SK-MEL-5 (cell line): ENCODE measurements around the gene TMUB2. TPM values are rescaled to one million over a fixed set of nuclear protein-coding genes. Genes with fewer than 3 reads are reported as not detected.

Experiments
- DNase-seq: peaks from one replicate; pipeline ENCODE4 v3.0.0-alpha.2; 2016; ENCODE audit warnings: low read depth, low spot score
- in situ Hi-C: cut with HindIII; loops from 2 replicates; pipeline ENCODE4 v1.10.0; 2016; ENCODE audit warnings: low sequenced_read_pairs, high pct_unique_total_duplicates, low pct_unique_long_range_greater_than_20kb
- total RNA-seq: library from RNA; depleted of rRNA; stranded (reverse); fragments of >200 nt; shearing (Covaris generic); gene quantifications from 2 replicates; pipeline ENCODE4 v1.2.3, GENCODE V29; 2014

The TMUB2 gene
- total RNA-seq, 1 experiment from 2014 or later, result 27.0 TPM

DNA sequence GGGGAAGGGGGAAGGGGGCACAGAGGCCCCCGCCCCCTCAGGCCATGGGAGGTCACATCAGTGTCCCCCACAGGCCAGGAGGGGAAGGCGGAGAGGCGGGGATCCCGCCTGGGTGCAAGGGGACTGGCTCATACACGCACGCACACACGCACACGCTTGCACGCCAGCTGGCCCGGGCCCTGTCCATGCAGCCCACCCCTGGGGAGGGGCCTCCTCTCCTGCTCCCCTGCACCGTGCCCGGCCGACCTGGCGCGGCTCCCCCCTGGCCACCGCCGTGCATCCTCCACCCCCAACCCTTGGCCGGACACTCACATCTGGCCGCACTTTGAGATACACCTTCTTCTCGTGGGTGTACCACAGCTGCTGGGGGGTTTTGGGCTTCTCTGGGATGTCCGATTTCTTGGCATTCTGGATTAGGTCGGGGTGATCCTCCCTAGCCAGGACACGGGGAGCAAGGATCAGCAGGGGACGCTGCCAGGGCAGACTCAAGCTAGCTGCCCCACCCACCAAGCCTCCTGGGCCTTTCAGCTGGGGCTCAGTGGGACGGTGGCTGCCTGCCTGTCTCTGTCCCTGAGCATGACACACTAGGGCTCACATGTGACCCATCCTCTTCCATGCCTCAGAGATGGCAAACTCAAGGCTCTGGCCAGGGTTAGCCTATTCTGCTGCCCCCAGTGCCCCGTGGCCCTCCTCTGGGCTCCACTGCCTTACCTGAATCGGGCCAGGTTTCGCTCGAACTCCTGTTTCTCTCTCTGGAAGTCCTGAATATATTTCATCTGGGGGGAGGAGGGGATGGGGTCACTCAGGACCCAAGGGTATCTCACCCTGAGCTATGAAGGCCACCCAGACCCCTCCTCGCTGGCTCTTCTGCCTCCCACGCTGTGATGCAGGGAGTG lies 26.0 kb downstream of the TMUB2 start:
- in situ Hi-C loops, result no loop called here
- DNase-seq, result no peak

- no peak for DNase-seq
- in situ Hi-C loops, result no loop called here
Observed at GRCh38 chr17:44213403-44214229, 26.8 kb downstream of the TMUB2 start.

DNA sequence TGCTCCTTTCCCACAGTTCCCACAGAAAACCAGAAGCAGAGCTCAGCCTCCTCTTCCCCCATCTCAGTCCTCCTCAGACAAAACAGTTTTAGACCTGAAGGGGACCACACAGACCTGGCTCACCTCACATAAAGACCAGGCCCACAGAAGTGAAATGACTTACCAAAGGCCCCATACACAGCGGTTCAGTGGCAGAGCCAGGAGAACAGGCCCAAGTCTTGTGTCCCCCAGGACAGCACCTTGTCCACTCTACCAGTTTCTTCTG lies 27.4 kb downstream of the TMUB2 start:
- in situ Hi-C loops, result no loop called here

DNA sequence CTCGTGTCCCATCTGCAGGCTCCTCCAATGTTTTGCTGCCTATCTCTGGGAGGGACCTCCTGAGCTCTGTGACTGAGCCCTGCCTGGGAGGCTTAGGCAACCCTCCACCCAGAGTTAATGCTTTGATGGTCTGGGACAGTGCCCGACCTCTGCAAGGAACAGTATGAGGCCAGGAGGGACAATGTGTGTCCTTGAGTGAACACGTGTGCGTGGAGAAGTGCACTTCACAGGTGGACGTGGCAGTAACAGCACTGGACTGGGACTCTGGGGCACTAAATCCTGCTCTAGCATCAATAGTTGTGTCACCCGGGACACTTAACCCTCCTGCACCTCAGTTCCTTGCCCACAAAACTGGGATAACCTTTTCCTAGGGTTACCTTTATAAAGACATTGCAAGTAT lies 28.1 kb downstream of the TMUB2 start:
- in situ Hi-C loops, result no loop called here

More for the DNA sequence above, 27.4 kb downstream of the TMUB2 start:
- no peak for DNase-seq

DNA sequence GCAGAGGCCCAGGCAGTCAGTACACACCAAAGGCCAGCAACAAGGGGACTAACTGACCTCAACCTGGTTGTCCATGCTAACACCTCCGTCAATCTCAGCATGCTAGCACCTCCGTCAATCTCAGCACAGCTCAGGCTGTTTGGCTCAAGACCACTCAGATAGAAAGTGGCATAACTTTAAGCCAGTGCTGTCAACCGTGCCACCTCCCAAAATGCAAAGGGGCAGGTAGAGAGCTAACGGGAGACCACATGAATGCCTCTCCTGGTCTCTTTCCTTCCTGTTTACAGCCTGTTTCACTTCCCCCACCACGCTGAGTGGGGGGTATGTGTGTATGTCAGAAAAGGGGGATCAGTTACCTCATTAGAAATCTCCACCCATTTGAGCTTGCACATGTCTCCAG lies 29.4 kb downstream of the TMUB2 start:
- no peak for DNase-seq
- in situ Hi-C loops, result no loop called here

More for the DNA sequence above, 28.1 kb downstream of the TMUB2 start:
- no peak for DNase-seq

DNA sequence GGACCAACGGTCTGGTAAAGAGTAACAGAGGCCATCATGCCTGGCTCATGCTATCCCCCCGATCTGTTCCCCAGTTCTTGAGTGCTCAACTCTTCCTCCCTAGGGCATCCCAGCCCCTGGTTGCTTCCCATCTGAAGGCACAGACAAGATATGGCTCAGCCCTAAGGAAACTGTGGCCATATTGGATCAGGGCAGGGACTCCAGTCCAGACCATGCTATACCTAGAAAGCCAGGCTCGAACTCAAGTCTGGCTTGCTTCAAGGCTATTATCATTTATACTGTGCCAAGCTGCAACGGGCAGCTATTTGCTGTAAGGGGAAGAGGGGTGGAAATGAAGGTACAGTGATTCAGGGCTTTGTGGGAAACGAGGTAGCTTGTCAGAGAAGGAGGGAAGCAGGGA lies 29.9 kb downstream of the TMUB2 start:
- no peak for DNase-seq
- in situ Hi-C loops, result no loop called here

GRCh38 chr17:44217738-44218343 lies 31.1 kb downstream of the TMUB2 start:
- no peak for DNase-seq
- in situ Hi-C loops, result no loop called here

DNA sequence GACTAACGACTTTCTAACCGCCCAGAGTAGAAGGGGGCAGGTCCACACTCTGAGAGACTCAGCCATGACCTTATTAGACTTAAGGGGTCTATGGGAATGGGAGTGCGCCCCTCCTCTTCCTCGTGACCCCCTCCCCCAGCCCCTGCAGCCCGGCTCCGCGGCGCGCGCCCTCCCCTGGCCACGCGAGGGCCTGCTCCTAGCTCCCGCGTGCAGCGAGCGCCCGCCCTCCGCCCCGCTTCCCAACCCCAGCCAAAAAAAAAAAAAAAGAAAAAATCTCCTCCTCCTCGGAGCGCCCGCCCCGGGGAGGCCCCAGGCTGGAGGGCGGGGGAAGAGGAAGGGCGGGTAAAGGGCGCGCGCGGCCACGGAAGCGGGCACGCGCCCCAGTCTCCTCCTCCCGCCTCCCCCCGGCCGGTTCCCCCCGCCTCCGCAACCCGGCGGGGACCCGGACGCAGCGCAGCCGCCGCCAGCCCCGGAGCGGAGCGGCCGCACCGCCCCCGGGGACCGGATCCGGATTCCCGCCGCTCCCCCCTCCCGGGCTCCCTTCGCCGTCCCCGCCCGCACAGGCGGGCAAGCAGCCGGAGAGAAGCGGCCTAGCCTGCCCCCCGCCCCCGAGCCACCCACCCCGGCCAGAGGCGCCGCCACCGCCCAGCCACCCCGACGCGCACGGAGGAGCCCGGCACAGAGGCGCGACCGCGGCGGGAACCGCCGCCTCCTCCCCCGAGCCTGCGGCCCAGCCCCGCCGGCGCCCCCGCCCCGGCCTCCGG lies 31.8 kb downstream of the TMUB2 start:
- in situ Hi-C loops, result no loop called here

GRCh38 chr17:44219108-44219615 lies 32.4 kb downstream of the TMUB2 start:
- DNase-seq, result peak; percentile 65
- in situ Hi-C loops, result no loop called here

More for the DNA sequence above, 31.8 kb downstream of the TMUB2 start:
- DNase-seq, result peak; percentile 92

- in situ Hi-C loops, result no loop called here
- peak; percentile 47 for DNase-seq
Observed at GRCh38 chr17:44219616-44220212, 32.9 kb downstream of the TMUB2 start, which contains the start of gene UBTF. UBTF (minus strand) TSS chr17:44219675; CDS start chr17:44218229, 1,446 bp downstream.

DNA sequence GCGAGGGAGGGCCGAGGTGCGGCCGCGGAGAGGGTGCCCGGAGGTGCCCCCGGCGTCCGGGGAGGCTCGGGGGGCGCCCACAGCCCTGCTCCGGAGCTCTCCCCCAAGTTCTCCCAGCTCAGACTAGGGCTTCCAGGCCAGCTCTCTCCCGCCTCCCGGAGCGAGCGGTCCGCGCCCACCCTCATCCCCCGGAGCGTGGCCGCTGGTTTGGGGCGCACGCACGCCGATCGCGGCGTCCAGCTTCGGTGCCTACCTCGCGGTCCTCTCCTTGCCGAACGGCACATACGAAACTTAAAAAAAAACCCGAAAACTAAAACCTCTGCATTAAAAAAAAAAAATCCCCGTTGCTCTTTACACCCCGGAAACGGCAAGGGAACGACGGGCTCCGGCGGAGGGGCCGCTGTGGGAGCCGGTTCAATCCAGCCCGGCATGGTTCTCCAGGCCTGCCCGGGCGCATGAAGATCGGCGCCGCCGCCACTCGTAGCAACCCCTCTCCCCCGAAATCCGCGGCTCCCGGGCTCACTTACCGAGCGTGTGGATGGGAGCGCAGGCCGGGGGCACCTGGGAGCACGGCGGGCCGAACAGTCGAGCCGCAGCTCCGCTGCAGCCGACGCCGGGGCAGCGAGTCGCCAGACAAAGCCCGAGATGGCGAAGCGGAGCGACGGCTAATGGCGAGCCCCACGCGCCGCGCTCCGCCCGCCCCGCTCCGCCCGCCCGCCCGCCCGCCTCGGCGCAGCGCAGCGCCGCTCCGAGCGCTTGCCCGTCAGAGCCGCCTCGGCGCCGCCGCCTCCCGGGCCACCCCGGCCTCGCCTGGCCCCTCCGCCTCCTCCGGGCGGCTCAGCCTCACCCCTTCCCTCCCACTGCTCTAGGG lies 33.7 kb downstream of the TMUB2 start:
- in situ Hi-C loops, result no loop called here
- DNase-seq, result peak; percentile 34

- in situ Hi-C loops, result no loop called here
- DNase-seq, result peak; percentile 67
Observed at GRCh38 chr17:44221084-44221861, 34.5 kb downstream of the TMUB2 start.

DNA sequence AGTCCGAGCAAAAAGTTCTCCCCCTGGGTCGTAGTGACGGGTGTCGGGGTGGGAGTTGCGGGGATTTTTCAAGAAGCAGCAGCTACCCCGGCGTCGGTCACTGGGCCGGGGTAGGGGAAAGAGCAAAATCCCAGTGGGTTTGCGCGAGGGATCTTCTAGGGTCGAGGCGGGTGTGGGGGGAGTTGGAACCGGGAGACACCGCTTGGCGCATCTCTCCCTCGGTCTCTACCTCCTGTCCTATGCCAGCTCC lies 35.0 kb downstream of the TMUB2 start:
- DNase-seq, result no peak
- in situ Hi-C loops, result no loop called here

DNA sequence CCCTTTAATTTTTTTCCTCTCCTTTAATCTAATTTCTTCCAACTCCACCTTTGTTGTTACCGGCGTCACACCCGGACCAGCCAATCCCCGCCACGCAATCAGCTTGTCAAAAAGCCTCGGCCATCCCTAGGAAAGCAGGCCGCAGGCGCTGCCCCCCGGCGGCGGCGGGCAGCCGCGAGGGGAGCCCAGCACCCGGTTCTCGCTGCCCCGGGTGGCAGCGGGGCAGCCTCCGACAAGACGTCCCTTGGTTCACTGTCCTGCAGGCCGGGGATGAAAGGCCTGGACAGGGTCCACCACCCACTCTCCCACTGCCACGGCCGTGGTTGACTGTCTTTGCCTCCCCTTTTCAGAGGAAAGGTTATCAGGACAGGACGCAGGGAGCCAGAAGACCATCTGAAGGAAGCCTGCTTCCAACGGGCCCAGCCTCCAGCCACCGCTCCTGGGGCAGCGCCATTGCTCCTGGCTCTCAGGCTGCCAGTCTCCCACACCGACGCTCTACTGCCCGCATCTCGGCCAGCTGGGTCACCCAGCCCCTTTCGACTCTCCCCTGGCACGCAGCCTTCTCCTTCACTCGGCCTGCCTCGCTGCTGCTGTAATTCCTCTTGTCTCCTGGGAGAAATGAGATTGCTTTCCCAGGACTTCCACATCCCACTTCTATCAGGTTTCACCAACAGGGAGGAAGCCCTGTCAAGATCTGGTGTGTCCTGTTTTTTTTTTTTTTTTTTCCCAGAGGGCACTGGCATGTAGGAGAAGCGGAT lies 35.5 kb downstream of the TMUB2 start:
- in situ Hi-C loops, result no loop called here

GRCh38 chr17:44223541-44224071 lies 36.8 kb downstream of the TMUB2 start:
- in situ Hi-C loops, result no loop called here
- DNase-seq, result peak; percentile 42

More for the DNA sequence above, 35.5 kb downstream of the TMUB2 start:
- peak; percentile 55 for DNase-seq
